Endodermal cell (in vitro differentiated cells): ENCODE results near the gene PYDC2. TPM values are rescaled to one million over a fixed set of nuclear protein-coding genes. Genes with fewer than 3 reads are reported as not detected.
A peak's percentile ranks its signal among the peaks of the same experiment; 100 is the strongest.

Experiments
- DNase-seq: peaks from one replicate; pipeline ENCODE4 v3.0.0-alpha.2; 2017
- H3K27ac ChIP-seq: 2 replicates; pipeline ENCODE4 v1.5.1; 2013; ENCODE audit warnings: mild to moderate bottlenecking, low read depth, low read length, moderate library complexity
- H3K27me3 ChIP-seq: 2 replicates; pipeline ENCODE4 v1.6.1; 2013; ENCODE audit warnings: mild to moderate bottlenecking, low read length, moderate library complexity; ENCODE audit not compliant: insufficient read depth, control insufficient read depth, poor library complexity, severe bottlenecking
- H3K36me3 ChIP-seq: 2 replicates; pipeline ENCODE4 v1.7.0; 2013; ENCODE audit warnings: mild to moderate bottlenecking, low read length, moderate library complexity; ENCODE audit not compliant: control insufficient read depth, insufficient read depth
- H3K4me1 ChIP-seq: one replicate; pipeline ENCODE4 v1.7.0; 2013; ENCODE audit warnings: low read length; ENCODE audit not compliant: control insufficient read depth, insufficient read depth
- H3K4me3 ChIP-seq: 2 replicates; pipeline ENCODE4 v1.5.1; 2013; ENCODE audit warnings: mild to moderate bottlenecking, low read length, moderate library complexity
- H3K9ac ChIP-seq: 2 replicates; pipeline ENCODE4 v1.6.1; 2013; ENCODE audit warnings: mild to moderate bottlenecking, low read length, moderate library complexity; ENCODE audit not compliant: poor library complexity, severe bottlenecking; ENCODE audit errors: extremely low read depth
- H3K9me3 ChIP-seq: 2 replicates; pipeline ENCODE4 v1.6.1; 2013; ENCODE audit warnings: mild to moderate bottlenecking, low read length, moderate library complexity; ENCODE audit not compliant: control insufficient read depth
- H3K27ac Mint-ChIP-seq: 2 replicates; pipeline ENCODE4 v1.8.0; 2020; ENCODE audit warnings: mixed read lengths
- H3K27me3 Mint-ChIP-seq: 2 replicates; pipeline ENCODE4 v1.8.0; 2021; ENCODE audit warnings: mild to moderate bottlenecking, mixed read lengths; ENCODE audit not compliant: insufficient read depth
- H3K36me3 Mint-ChIP-seq: 2 replicates; pipeline ENCODE4 v1.8.0; 2020; ENCODE audit warnings: low read depth, mixed read lengths
- H3K4me1 Mint-ChIP-seq: 2 replicates; pipeline ENCODE4 v1.8.0; 2020; ENCODE audit warnings: mixed read lengths
- H3K4me3 Mint-ChIP-seq: 2 replicates; pipeline ENCODE4 v1.8.0; 2020; ENCODE audit warnings: mild to moderate bottlenecking, moderate library complexity, mixed read lengths
- H3K9me3 Mint-ChIP-seq: 2 replicates; pipeline ENCODE4 v1.8.0; 2020; ENCODE audit warnings: mild to moderate bottlenecking, mixed read lengths
- WGBS, 2 experiments: methylation state at CpG; one replicate each; pipeline versions ENCODE4 v1.1.5 to v1.1.7; 2013; ENCODE audit warnings: missing lambda C conversion rate in 2 of 2, mixed read lengths in 1 of 2; ENCODE audit not compliant: insufficient coverage in 1 of 2, insufficient read length in 1 of 2; 5-methylcytosine and 5-hydroxymethylcytosine counted together
- total RNA-seq, 2 donors: library from RNA; stranded (reverse); fragmentation: NEBNext Ultra II Directional in 1 of 2; extraction: Animal tissue kit (Norgen Biotek cat#: 25700) in 1 of 2; gene quantifications; 2 replicates in 1 of 2; 3 replicates in 1 of 2; pipeline ENCODE4 v1.2.1, GENCODE V29; 2021
- TF ChIP-seq, protein P1 (sequence below): fragments of 200-600 bp; sonication (generic); conservative IDR thresholded peaks from 2 replicates; pipeline ENCODE4 v1.5.0; 2021; ENCODE audit warnings: antibody characterized with exemption, mild to moderate bottlenecking

The PYDC2 gene
- total RNA-seq, 2 donors from 2014 or later = not detected

DNA sequence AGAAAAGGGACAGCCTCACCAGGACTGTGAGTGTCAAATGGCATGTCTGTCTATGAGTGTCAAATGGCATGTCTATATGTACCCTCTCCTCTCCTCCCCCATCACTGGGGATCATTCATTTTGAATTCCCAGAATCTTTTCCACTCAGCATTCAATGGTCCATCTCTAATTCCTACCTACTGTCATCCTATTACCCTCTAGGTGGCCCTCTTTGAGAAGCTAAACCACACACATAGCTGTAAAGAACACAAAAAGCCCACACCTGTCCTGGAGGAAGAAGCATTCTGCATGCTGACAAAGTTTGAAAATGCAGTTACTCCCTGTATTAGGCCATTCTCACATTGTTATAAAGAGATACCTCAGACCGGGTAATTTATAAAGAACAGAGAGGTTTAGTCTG, 46.2 kb upstream of the PYDC2 start:
- Mint-ChIP-seq H3K36me3 (peaks cover 4% of the 10 kb centered on the region), H3K27me3 (no peaks in the 10 kb centered on the region), H3K4me3 (no peak overlapping the region), H3K27ac (no peak overlapping the region), H3K9me3 (peaks cover 17% of the 10 kb centered on the region), H3K4me1 (peaks cover 2% of the 10 kb centered on the region)
- no peaks in the 10 kb centered on the region for H3K36me3 ChIP-seq
- no peak overlapping the region for H3K9ac ChIP-seq
- no peaks in the 10 kb centered on the region for H3K4me1 ChIP-seq
- H3K4me3 ChIP-seq = no peak overlapping the region
- WGBS, 2 experiments = 93 to 100% methylated on average over 1 of the region's 1 CpG
- TF ChIP-seq, protein P1, sequence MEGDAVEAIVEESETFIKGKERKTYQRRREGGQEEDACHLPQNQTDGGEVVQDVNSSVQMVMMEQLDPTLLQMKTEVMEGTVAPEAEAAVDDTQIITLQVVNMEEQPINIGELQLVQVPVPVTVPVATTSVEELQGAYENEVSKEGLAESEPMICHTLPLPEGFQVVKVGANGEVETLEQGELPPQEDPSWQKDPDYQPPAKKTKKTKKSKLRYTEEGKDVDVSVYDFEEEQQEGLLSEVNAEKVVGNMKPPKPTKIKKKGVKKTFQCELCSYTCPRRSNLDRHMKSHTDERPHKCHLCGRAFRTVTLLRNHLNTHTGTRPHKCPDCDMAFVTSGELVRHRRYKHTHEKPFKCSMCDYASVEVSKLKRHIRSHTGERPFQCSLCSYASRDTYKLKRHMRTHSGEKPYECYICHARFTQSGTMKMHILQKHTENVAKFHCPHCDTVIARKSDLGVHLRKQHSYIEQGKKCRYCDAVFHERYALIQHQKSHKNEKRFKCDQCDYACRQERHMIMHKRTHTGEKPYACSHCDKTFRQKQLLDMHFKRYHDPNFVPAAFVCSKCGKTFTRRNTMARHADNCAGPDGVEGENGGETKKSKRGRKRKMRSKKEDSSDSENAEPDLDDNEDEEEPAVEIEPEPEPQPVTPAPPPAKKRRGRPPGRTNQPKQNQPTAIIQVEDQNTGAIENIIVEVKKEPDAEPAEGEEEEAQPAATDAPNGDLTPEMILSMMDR = peak; percentile 55
- H3K9me3 ChIP-seq = peaks cover 23% of the 10 kb centered on the region
- DNase-seq = no peak
- no peaks in the 10 kb centered on the region for H3K27me3 ChIP-seq
- no peak overlapping the region for H3K27ac ChIP-seq

DNA sequence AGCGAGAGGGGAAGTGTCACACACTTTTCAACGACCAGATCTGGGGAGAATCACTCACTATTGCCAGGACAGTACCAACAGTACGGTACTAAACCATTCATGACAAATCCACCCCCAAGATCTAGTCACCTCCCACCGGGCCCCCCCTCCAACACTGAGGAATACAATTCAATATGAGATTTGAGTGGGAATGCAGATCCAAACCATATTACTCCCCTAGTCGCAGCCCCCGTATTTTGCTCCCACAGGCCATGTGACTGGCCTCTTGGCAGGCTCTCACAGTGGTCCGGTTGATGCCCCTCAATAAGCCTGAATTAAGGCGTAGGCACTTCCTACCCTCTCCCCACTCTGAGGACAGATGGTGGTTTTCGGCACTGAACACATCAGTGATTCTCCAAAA, 45.4 kb upstream of the PYDC2 start:
- Mint-ChIP-seq H3K4me1 (peaks cover 2% of the 10 kb centered on the region), H3K27me3 (no peaks in the 10 kb centered on the region), H3K9me3 (peaks cover 9% of the 10 kb centered on the region), H3K36me3 (no peaks in the 10 kb centered on the region), H3K27ac (no peak overlapping the region), H3K4me3 (no peak overlapping the region)
- Histone ChIP-seq H3K27ac (no peak overlapping the region), H3K36me3 (no peaks in the 10 kb centered on the region), H3K4me1 (no peaks in the 10 kb centered on the region), H3K9ac (no peak overlapping the region), H3K9me3 (peaks cover 15% of the 10 kb centered on the region), H3K4me3 (no peak overlapping the region), H3K27me3 (no peaks in the 10 kb centered on the region)
- TF ChIP-seq, protein P1 = no peak
- no peak for DNase-seq
- WGBS, 2 experiments = 88 to 92% methylated on average over 3 to 9 of the region's 9 CpGs

DNA sequence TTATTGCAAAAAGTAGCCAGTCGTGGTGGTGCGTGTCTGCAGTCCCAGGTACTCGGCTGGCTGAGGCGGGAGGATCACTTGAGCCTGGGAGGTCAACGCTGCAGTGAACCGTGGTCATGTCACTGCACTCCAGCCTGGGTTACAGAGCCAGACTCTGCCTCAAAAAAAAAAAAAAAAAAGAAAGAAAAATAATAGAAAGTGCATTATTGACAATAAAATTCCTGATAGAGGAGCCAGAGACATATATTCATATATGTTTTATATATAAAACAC, 43.6 kb upstream of the PYDC2 start:
- Histone ChIP-seq H3K27ac (no peak overlapping the region), H3K9ac (no peak overlapping the region), H3K4me3 (no peak overlapping the region), H3K36me3 (no peaks in the 10 kb centered on the region), H3K27me3 (no peaks in the 10 kb centered on the region), H3K4me1 (no peaks in the 10 kb centered on the region), H3K9me3 (peaks cover 9% of the 10 kb centered on the region)
- no peak overlapping the region for H3K27ac Mint-ChIP-seq
- H3K4me1 Mint-ChIP-seq = peaks cover 2% of the 10 kb centered on the region
- H3K27me3 Mint-ChIP-seq = no peaks in the 10 kb centered on the region
- no peak overlapping the region for H3K4me3 Mint-ChIP-seq
- TF ChIP-seq, protein P1 = no peak
- no peak for DNase-seq
- H3K9me3 Mint-ChIP-seq = no peaks in the 10 kb centered on the region
- no peaks in the 10 kb centered on the region for H3K36me3 Mint-ChIP-seq
- WGBS, 2 experiments = 86 to 100% methylated on average over 3 to 6 of the region's 6 CpGs
